Activated CD8-positive, alpha-beta memory T cell treated with anti-CD3 and anti-CD28 coated beads for 24 hours (primary cell): Measurements from ENCODE around the gene IGF1R.

ENCODE experiments used
- DNase-seq: peaks from one replicate; pipeline ENCODE4 v3.0.0-alpha.2; 2020

Gene IGF1R

DNA sequence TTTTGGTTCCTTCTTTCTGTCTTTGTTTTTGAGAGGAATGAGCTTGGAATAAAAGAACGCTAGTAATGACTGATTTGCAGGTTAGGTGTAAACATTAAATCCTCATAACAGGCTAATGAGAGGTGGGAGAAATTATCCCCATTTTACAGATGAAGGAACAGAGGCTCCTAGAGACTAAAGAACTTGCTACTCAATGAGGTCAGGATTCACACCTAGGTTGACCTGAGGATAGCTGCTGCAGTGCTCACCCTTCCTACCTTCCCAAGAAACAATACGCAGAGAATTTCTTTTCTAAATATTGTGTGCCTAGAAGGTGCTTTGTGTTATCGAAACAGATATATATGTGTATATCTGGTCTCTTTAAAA, 106.3 kb downstream of the IGF1R start:
- no peak for DNase-seq

DNA sequence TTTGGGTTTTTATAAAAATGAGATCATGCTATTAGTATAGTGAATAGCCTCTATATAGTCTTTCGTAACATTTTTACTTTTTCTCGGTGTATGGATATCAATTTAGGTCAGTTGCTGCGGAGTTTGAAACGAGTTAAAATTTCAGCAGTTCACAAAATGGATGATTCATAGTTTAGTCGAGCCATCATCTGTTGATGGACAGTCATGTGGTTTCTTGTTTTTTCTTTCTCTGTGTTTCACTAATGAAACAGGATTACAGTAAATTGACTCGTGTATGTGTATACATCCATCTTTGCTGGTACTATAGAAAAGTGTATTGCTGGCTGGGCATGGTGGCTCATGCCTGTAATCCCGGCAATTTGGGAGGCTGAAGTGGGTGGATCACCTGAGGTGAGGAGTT, 106.8 kb downstream of the IGF1R start:
- no peak for DNase-seq

DNA sequence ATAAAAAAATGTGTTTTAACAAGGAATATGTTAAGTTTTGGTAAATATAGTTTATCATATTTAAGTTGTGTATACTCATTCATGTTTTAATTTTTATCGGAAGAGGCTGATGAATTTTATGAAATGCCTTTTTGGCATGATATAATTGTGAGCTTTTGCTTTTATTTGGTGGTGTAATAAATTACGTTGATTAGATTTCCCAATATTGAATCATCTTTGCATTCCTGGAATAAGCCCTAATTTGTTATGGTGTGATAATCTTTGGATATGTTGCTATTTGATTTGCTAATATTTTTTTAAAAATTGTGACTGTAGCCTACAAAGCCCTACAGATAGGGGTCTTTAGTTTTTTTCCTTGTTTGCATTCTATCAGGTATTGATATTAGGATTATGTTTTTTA, 107.4 kb downstream of the IGF1R start:
- no peak for DNase-seq

DNA sequence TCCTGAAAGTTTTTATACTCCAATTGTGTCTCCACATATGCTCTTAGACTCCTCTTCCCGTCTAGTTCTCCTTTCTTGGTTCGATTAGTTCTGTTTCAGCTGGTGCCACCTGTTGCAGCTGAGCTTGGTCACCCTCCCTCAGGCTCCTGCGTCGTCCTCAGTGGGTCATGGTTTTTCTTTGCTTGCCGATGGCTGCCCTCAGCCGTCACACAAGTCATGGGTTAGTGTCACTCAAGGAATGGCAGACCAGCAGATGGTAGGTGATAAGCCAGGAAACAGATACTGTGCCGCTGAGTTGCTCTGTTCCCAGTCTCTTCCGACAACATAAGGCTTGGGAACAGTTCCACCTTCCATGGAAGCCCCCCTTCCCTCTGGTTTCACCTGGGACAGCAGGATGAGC, 109.9 kb downstream of the IGF1R start:
- no peak for DNase-seq

DNA sequence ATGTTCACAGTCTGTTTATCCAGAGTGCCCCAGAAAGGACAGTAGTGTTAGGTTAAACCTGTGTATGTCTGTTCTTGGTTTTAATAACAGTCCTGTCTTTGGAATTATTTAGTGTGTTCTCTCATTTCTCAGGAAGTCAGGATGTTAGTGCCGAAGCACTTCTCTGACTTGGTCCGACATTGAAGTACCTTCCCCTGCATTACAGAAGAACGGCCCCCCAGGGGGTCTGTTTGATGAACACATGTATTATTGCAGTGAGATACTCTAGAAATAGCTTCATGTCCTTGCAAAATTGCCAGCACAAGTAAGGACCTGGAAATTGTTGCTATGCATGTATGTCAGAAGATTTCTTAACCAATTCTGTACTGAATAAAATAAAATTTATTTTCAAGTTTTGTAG, 110.9 kb downstream of the IGF1R start:
- DNase-seq: no peak

DNA sequence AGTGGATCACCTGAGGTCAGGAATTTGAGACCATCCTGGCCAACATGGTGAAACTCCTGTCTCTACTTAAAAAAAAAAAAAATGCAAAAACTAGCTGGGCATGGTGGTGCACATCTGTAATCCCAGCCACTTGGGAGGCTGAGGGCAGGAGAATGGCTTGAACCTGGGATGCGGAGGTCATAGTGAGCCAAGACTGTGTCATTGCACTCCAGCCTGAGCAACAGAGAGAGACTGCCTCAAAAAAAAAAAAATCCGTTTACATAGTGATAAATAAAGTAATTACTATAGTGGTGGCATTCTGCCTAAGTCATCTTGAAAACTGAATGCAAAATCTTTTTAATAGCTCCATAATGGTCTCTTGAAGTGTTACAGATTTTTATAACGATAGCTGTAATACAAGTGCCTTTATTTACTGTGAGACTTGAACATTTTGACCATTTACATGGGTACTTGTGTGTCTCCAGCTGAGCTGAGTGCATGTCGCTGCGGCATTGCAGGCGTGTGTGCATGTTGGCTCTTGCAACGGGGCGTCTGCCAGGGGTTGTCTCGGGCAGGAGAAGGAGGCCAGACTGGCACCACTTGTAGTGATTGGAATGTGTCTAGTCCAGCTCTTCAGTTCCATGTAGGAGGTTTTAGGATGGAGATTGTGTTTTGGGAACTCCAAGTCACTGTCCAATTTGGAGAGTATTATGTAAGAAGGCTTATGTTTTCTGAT, 111.9 kb downstream of the IGF1R start:
- no peak for DNase-seq

DNA sequence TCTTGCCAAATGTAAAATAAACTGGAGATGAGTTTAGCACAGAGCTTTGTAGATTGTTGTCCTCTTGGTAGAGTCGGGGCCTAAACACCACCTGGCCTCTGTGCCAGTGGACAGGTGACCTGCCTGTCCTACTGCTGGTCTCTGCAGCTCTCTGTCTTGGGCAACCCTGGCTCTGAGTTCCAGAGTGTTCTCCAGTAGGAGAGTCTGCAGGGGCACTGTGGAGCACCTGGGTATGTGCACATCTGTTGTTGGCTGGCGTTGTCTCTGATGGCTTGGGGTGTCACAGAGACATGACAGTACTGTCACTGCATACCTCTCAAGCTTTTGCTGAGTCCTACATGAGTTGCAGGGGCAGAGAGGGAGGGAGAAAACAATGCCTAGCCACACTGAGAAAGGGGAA, 112.6 kb downstream of the IGF1R start:
- DNase-seq: no peak

DNA sequence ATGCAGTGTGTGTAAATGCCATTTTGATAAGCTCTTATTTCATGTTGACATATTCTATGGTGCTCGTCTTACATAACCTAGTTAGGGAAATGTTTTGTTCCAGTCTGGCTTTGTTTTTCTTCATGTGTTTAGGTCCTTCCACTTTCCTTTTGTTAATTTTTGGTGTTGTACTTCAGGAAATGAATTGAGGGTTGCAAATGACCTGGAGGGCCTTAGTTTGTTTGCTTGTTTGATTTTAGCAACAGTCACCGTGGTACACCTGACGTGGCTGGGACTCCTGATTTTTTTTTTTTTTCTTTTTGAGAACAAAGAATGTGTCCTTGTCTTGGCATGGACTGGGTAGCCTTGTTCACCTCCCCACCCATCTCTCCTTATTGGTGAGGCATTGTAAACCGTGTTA, 114.8 kb downstream of the IGF1R start:
- no peak for DNase-seq

DNA sequence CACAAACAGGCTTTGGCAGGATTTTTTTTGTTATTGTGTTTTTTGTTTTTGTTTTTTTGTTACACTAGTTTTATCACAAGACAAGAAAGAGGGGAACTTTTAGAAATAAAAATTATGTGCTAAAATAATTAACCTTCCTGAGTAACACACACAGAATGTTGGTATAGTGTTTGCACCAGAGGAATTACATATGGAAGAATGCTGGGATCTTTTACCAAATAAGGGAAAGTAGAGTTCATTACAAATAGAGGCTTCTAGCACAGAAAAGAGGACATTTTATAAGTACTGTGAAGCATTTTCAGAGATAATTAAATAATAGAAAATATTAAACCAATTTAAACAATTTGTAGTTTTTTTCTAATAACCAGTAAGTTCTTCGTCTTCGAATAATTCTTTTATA, 116.0 kb downstream of the IGF1R start:
- DNase-seq: no peak

DNA sequence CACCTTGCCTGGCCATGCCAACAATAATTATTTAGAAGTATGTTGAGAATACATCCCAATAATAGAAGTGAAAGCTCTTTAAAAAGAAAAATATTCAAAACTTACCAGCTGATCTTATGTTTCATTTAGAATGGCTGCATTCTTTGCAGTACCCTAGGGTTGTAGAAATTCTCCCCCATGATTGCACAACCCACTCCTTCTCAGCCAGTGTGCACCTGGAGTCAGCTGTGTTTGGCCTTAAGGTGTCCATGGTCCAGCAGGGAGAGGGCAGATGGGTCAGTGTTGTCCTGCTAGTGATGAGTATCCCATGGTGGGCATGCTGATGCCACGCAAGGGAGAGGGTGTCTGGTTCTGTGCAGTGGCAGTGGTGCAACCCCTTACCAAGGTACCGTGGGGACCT, 117.3 kb downstream of the IGF1R start:
- DNase-seq: no peak

DNA sequence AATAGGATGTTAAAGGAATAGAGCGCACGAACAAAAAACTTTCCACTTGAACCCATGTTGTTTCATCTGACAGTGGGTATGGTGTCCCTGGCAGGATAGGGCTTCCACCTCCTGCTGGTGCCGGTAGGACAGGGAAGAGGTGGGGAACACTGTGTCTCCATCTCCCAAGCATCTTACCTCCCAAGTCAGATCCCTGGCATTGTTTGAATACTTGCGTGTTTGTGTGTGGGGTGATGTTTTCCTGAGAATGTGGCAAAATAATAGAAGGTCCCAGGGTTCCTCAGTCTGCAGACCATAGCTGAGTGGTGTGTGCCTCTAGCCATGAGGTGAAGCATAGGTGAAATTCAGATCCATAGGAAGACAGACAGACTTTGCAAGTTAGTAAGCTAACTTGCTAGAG, 119.4 kb downstream of the IGF1R start:
- DNase-seq: no peak

DNA sequence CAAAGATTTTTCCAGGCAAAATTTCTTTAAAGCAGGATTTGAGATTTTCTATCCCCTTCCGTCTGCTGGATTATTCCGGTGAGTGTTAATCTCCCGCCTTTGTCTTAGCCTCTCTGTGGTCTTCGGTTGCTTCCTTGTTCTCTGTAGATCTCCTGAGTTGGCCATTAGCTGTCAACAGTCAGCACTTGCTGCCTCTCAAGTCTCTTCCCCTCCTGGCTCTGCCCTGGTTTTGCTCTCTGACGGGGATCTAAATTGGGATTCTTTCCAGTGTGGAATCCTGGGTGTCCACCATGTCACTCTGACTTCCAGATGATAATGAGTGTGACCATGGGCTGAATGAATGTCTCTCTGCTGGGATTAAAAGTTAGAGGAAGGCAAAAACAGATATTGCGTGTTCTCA, 121.5 kb downstream of the IGF1R start:
- no peak for DNase-seq

DNA sequence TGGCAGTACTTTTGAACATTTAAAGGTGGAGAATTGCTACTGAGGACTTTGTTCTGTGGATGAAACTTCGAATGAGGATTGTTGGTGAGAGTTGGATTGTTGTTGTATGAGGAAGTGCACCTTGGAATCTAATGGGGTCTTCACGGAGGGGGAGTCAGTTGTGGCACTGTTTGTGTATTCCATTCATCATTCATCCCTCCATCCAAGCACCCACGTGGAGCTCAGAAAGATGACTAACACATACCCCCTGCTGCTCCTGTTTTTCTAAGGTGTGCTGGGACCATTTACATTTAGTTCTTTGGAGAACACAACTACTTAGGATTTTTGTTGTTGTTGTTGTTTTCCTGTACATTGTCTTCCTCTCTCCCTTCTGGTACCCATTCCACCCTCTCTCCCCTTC, 122.6 kb downstream of the IGF1R start:
- DNase-seq: no peak

DNA sequence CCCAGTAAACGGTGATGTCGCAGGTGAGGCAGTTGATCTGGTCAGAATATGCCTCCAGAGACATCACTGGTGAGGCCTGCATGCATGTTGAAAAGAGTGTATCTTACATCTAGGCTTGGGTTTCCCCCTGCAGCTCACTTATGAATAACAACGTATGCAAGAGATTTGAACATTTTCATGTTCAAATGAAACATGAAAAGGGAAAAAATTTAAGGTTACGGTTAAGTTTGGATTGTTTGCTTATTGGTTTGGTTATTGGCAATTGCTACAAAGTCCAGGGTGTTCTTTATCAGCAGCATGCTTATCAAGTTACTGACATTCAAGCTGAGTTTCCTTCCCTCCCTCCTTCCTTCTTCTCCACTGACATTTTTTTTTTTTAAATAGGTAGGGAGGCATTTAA, 123.2 kb downstream of the IGF1R start:
- no peak for DNase-seq

DNA sequence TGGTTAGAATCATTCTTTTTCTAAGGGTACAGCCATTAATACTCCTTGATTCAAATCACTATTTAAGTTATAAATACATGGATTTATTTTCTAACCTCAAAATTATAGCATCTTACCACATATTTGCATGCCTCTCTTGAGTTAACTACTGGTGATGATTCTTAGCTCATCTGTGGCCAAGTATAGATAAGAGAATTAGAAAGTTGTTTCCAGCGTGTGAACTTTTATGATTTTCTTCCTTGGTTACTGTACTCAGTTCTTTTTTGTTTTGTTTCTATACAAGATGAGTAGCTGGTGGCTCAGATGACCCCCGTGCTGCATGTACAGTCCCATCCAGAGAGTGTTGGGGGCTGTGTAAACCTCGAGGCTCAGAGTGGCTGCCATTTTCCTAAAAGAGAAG, 124.6 kb downstream of the IGF1R start:
- DNase-seq: no peak

DNA sequence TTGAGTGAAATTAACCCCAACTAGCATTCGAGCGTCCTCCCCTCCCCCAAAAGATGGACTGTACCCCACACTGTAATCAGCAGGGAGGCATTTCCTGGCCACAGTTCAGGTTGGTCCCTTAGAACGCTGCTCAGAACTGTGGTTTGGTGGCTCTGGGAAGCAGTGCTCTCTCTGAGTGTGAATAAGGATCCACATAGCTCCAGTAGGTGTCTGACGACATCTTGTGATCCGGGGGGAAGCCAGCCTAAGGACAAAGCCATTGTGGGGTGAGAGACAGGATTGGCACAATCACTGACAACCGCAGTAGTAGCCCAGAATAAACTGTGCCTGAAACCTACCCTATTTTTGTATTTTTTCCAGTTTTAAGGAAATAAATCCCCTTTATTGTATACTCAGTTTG, 125.3 kb downstream of the IGF1R start:
- no peak for DNase-seq

DNA sequence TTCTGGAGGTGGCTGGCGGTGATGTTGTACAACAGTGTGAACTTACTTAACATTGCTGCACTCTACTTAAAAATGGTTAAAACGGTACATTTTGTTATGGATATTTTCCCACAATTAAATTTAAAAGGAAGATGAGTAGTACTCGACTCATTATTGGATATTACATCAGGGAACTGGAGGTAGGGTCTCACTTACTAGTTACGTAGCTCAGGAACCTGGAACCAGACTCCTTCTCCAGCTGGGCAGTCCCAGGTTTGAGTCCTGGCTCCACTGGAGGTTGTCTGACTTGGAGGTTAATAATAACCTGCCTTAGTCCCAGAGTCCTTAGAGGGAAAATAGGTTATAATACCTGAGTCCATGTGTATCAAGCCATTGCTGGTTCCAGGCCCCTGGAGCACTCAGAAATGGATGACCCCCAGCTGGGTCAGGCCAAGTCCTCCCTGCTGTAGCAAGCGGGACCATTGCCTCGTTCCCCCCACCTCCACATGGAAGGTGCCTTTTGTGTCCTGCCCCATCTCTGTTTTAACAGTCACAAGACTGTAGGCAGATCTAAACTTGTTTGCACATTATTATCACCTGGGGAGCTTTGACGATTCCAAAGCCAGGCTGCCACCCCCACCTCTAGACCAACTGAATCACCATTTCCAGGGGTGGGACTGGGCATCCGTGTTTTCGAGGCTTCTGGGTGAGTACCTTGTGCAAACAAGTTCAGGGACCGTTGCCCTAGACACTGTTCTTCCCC, 126.6 kb downstream of the IGF1R start:
- no peak for DNase-seq

DNA sequence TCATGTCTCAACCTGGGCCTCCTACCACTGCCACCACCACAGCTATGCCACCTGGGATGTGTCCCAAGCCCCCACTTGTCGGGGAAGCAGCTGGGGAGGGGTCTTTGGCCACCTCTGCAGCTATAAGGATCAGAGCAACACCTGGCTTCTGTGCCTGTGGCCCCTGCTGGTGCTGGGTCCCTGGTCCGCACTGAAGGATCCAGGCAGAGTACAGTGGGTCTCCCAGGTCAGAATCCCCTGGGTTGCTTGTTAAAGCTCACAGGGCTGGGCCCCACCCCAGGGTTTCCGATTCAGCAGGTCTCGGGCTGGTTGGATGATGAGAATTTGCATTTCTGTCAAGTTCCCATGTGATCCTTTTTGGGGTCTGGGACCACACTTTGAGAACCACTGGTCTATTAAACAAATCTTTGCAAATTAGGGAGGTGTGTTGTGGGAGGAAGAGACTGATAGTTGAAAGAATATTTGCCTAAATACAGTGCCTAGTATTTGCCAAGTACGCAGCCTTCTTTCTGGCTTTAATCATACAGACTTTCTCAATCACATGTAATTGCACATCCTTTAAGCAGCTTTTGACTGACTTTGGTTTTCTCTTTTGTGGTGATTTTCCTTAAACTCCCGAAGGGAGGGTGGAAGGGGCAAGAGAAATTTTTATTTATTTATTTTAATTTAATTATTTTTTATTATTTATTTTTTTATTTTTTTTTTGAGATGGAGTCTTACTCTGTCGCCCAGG, 127.3 kb downstream of the IGF1R start:
- DNase-seq: no peak

DNA sequence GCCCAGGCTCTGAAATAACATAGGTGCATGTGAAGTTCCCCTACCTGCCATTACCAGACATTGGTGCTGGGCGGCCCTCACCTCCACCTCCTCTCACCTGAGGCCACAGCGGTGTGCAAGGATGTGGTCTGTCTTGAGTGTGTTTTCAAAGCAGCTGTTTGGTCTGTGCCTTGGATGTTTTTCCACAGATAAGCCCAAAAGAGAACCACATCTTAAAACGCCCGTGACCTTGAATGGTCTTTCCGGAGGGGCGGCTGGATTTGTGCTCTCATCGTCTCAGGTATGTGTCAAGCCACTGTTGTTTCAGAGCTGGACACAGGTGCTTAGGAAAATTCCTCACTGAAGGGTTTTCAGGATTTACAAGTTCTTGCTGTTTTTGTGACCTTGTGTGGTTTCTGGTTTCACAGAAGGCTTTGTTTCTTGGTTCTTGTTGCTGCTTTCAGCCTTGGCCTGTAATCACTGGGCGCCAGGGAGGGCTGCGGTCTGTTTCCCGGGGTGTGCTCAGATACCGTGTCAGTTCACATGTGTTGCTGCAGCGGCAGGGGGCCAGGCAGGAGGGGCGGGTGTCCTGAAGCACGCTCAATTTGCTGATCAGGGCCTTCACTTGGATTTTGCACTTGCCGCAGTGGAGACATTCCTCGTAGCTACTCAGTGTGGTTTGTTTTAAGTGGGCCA, 128.4 kb downstream of the IGF1R start:
- no peak for DNase-seq

DNA sequence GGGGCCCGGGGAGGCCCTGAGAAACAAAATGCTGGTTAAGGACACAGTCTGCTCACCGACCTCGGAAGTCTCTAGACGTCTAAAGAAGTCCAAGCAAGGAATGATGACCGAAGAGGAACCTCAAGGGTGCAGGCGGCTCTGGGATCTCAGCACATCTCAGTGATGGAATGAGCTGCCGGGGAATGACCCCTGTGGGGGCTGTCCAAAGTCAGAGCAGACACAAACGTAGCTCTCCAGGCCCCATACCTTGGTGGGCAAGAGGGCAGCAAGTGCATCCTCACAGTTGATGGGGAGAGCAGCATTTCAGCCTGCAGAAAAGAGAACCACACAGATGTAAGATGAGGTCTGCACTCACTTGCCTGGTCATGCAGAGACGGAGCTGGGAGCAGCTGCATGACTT, 129.1 kb downstream of the IGF1R start:
- no peak for DNase-seq

DNA sequence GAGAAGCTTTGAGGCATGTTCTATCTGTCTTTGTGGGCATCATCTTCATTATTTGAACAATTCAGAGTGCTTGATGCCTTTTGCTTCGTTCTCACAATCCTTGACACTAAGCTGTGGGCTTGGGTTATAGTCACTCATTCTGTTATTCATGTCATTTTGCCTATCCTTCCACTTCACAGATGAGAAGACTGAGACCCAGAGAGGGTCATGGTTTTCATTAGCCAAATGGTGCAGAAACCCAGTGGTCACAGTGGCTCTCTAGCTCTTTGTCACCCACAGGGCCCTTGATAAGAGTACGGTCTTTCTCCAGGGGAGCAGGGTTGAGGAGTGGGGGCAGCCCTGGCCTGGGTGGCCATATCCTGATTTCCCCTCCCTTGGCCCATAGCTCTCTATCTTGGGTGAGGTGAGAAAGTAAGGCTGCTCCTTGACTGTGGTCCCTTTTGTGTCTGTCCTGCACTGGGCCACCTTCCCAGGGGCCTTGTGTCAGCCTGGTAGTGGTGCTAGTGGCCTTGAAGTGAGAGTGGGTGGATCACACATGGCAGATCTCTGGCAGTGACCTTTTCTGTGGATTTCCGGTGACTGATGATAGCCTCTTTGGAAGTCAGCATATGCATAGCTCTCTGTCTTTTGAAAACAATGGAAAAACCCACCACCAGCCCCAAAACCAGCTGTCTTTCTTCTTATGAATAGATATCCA, 130.1 kb downstream of the IGF1R start:
- DNase-seq: no peak

DNA sequence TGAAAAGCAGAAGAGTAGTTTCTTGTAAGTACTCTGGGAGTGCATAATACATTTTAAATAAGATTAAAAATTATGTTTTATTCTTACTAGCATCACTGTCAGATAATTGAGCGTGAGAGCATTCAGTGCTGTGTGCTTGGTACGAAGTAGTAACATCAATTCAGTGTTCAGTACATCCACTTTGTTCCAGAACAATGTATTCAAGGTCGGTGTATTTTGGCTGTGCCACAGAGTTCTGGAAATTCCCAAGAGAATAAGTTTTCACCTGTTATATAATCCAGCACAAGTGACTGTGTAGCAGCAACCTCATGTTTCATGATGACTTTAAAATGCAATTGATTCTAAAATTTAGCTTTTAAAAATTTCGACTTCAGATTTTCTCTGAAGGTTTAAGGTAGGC, 130.6 kb downstream of the IGF1R start:
- DNase-seq: no peak

DNA sequence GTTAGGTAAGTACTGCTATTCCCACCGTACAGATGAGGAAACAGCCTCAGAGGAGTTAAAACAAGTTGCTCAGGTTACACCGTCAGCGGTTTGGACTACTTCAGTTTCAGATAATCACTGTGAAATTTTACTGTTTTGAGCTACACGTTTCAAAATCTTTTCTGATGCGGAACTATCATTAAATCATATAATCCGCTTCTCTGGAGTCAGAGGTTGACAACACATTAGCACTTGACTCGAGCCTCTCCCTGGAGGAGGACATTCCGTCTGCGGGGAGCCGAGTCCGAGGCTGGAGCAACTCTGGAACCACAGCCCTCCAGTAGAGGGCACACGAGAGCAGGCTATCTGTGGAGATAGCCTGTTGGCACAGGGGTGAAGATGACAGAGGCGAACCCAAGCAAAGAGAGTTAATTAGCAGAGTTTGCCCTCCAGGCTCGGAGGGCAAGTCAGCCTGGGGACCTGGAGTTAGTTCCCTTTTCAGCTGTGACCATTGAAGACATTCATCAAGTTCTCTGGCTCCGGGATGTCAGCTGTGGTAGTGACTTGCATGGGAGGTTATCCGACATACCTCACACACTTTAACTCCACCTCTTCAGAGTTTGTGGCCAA, 131.2 kb downstream of the IGF1R start:
- peak; percentile 90 for DNase-seq
